ENCODE measurements around the gene DDX18.

DNA sequence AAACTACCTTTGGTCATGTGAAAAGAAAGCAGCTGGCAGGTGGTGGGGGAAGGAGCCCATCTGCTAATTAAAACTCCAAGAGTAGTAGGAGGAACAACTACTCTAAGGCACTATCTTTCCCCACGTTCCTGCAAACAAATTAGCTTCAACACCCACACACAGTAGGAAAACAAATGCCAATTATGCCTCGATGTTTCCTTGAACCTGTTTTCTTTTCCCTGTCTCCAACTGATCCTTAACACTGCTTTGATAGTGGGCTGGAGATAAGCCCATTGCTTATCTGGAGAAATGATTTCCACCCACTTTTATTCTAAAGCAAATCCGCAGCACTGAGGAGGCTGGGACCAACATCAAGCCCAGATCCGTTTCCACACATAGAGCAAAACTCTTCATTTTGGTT is 36.0 kb downstream of the DDX18 start:
- TF ChIP-seq, protein P1, sequence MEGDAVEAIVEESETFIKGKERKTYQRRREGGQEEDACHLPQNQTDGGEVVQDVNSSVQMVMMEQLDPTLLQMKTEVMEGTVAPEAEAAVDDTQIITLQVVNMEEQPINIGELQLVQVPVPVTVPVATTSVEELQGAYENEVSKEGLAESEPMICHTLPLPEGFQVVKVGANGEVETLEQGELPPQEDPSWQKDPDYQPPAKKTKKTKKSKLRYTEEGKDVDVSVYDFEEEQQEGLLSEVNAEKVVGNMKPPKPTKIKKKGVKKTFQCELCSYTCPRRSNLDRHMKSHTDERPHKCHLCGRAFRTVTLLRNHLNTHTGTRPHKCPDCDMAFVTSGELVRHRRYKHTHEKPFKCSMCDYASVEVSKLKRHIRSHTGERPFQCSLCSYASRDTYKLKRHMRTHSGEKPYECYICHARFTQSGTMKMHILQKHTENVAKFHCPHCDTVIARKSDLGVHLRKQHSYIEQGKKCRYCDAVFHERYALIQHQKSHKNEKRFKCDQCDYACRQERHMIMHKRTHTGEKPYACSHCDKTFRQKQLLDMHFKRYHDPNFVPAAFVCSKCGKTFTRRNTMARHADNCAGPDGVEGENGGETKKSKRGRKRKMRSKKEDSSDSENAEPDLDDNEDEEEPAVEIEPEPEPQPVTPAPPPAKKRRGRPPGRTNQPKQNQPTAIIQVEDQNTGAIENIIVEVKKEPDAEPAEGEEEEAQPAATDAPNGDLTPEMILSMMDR (conservative IDR thresholded peaks at IDR 0.05 in 1 of 2, IDR thresholded peaks at IDR 0.05 in 1 of 2; ENCODE audit: low read depth in 1 of 2, low read length in 2 of 2), result no peak
- no peak for TF ChIP-seq EZH2 (IDR thresholded peaks at IDR 0.05; ENCODE audit: low read length, missing control alignments)

Data from fibroblast of lung (primary cell).